Suprapubic skin (tissue), 3 donors: ENCODE measurements around the gene SLC17A5.

Experiments
- POLR2A ChIP-seq, 2 donors: fragments of 450-650 bp; IDR thresholded peaks; one replicate each; pipeline ENCODE4 v1.6.1; 2017; ENCODE audit warnings: antibody characterized with exemption in 2 of 2, mild to moderate bottlenecking in 2 of 2, moderate library complexity in 2 of 2
- TF ChIP-seq, protein P1 (sequence below), 2 donors: fragments of 200-600 bp in 1 of 2; fragments of 450-650 bp in 1 of 2; sonication (generic) in 1 of 2; IDR thresholded peaks; one replicate each; pipeline ENCODE4 v1.5.1; 2016 to 2019; ENCODE audit warnings: antibody characterized with exemption in 2 of 2, mild to moderate bottlenecking in 1 of 2, moderate library complexity in 1 of 2

DNA sequence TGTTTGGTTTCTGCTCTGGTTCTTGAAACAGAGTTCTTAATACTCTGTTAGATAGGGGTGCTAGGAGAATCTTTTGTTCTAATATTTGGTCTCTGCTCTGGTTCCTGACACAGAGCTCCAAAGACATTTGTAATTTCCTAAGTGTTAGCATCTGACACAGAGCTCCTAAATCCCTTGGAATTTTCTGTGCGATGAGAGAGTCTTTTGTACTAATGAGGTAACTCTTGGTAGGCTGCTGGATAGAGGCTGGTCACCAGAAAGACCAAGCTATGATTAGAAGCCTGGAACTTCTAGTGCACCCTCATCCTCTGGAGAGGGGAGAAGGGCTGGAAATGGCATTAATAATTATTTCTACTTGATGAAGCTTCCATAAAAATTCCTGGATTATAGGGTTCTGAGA is 34.6 kb upstream of the SLC17A5 start:
- TF ChIP-seq, protein P1, sequence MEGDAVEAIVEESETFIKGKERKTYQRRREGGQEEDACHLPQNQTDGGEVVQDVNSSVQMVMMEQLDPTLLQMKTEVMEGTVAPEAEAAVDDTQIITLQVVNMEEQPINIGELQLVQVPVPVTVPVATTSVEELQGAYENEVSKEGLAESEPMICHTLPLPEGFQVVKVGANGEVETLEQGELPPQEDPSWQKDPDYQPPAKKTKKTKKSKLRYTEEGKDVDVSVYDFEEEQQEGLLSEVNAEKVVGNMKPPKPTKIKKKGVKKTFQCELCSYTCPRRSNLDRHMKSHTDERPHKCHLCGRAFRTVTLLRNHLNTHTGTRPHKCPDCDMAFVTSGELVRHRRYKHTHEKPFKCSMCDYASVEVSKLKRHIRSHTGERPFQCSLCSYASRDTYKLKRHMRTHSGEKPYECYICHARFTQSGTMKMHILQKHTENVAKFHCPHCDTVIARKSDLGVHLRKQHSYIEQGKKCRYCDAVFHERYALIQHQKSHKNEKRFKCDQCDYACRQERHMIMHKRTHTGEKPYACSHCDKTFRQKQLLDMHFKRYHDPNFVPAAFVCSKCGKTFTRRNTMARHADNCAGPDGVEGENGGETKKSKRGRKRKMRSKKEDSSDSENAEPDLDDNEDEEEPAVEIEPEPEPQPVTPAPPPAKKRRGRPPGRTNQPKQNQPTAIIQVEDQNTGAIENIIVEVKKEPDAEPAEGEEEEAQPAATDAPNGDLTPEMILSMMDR (IDR thresholded peaks at IDR 0.05) = no peak
- no peak for TF ChIP-seq POLR2A (IDR thresholded peaks at IDR 0.05)
